GM08714 (cell line): ENCODE measurements around the gene L3MBTL4.

Experiments
- H3K4me3 ChIP-seq: fragments of 200-500 bp; sonication (Bioruptor generic); 2 replicates; pipeline ENCODE4 v1.5.1; 2014; ENCODE audit warnings: mild to moderate bottlenecking, low read length, inconsistent platforms
- ZNF274 ChIP-seq: IDR thresholded peaks from 2 replicates; pipeline ENCODE4 v1.6.1; 2012; ENCODE audit warnings: mild to moderate bottlenecking, low read depth, low read length

L3MBTL4 gene

DNA sequence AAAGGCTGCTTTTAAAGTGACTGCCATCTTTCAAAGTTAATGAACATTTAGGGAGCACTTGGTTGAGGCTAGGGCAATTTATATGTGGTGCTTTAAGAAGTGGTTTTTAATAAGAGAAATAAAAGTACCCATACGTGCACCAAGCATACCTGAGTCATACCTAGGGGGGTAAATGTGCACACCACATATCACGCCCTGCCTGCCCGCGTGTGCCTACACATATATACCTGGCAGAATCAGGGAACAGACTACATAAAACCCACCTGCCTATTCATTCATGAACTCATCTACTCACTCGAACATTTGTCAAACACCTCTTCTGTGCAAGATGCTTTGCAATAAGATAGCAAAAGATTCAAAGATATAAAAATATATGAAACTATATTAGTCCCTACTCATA lies 450.1 kb downstream of the L3MBTL4 start:
- no peak overlapping the region for H3K4me3 ChIP-seq
- TF ChIP-seq ZNF274 = no peak

DNA sequence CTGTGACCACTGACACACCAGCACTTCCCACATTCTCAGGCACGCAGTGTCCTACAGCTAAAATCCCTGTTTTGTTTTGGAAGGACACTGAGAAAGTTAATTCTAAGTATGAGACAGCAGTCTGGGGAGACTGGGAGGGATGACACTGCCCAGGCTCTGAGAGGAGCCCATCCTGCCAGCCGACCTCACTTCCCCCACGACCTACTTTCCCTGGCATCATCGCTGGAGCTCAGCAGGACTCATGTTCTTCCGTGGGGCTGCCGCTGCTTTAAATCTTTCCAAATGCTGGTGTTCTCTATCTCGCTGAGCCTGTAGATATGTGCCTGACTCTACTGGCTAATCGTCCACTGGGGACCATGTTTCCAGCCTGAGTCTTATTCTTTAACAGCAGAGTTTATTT lies 450.6 kb downstream of the L3MBTL4 start:
- no peak for TF ChIP-seq ZNF274
- H3K4me3 ChIP-seq = no peak overlapping the region

DNA sequence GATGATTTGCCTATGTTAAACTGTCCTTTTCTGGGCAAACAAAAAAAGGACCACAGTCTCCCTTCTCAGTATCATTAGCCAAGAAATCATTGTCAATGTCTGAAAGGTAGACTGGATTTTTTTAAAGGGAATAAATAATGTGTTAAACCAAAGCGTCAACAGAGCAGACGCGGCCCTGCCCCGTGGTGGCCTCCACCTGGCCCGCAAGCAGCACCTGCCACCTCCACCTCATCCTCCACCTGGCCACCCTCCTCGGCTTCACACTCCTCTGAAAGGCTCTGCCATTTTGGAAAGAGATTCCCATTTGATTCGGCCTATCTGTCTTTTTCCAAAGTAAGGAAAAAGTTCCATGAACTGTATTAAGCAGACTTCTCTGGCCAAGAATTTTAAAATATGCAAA lies 451.4 kb downstream of the L3MBTL4 start:
- H3K4me3 ChIP-seq = no peak overlapping the region
- TF ChIP-seq ZNF274 = no peak

DNA sequence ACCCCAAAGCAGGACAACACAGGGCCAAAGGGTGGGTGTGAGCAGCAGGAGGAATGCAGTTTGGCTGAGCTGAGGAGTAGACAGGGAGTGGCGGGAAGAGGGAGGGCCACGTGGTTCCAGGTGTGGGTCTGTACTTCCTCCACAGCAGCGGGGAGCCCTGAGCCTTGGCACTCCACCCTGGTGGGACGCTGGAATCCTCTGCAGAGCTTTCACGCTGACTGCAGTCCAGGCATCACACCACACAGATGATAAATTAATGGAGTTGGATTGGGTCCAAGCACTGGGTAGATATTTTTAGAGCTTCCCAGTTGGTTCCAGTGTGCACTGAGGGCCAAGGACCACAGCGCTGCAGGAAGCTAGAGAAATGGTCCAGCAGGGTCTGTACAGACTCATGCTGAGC lies 452.3 kb downstream of the L3MBTL4 start:
- TF ChIP-seq ZNF274 = no peak
- H3K4me3 ChIP-seq = no peak overlapping the region

DNA sequence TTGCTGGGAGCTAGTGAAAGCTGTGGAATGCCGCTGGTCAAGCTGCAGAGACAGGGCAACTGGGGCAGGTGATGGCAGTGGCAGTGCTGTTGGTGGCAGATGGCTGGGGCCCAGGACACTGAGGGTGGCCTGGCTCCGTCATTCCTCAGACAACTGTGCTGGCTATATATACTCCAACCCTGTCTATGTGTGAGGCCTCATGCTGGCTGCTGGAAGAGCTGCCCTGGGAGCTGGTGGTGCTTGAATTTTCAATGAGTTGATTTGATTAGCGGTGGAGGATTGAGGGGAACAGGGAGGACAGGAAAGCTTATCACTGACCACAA lies 452.9 kb downstream of the L3MBTL4 start:
- no peak for TF ChIP-seq ZNF274
- H3K4me3 ChIP-seq = no peak overlapping the region

DNA sequence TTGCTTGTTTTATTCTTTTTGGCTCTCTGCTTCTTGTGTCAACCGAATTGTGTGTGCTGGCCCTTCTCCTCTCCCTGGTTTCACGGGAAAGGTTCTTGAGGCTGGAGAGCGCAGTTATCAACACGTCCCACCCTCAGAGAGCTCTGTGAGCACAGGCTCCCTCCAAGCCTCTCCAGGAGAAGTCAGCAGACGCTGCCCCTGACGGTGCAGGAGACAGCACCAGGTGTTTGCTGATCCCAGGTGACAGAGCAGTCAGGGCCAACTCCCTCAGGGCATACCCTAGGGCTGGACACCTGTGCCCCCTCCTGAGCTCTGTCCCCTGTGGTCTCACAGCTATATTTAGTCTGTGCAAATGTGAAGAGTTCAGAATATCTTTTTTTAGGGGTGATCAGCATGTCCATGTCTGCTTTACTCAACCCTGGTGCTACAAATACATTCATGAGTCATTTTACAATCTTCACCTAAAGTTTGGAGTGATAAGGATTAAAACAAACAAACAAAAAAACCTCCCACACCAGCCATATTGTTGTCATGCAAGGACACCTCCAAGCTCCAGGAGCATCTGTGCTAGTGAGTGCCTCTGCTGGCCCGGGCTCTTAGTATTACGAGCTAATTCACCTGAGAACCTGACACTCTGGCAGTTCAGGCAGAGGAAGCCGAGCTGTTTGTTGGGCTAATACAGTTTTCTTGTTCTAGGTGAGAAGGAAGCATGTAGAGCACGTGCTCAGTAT lies 453.4 kb downstream of the L3MBTL4 start:
- TF ChIP-seq ZNF274 = no peak
- H3K4me3 ChIP-seq = no peak overlapping the region

DNA sequence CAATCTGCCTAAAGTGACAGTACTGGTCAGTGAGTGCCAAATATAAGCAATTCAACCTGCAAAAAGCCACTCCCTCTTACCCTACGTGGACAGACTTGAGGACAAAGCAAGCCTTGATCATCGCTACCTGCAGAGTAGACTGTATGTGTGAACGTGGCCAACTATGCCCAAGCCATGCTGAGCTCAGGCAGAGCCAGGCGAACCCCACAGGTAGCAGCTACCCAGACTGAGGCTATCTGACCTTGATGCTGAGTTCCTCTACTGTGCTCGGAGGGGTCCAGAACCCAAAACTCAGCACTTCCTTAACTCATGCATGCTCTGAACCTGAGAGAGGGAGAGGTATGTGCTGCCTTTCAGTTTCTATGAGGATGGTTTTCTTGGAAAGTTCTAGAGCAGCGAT lies 455.9 kb downstream of the L3MBTL4 start:
- no peak for TF ChIP-seq ZNF274

DNA sequence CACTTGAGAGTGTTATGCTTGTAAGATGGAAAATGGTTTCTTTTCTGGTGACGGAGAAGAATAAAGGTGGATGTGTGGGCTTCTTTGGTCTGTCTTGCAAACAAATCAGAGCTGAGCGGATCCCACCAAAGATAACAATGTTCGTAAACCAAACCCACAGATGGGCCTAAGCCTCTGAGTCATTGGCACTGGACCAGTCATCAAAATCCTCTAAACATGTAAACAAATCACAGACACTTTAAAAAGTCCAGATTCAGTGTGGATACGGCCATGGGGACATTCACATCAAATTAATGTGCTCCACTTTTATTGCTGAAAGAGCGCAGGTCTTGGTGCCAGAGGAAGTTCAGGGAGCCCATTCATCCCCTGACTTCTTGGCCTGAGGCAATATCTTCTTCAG lies 458.9 kb downstream of the L3MBTL4 start:
- H3K4me3 ChIP-seq = no peak overlapping the region
- TF ChIP-seq ZNF274 = no peak

More for the DNA sequence above, 455.9 kb downstream of the L3MBTL4 start:
- H3K4me3 ChIP-seq = no peak overlapping the region

DNA sequence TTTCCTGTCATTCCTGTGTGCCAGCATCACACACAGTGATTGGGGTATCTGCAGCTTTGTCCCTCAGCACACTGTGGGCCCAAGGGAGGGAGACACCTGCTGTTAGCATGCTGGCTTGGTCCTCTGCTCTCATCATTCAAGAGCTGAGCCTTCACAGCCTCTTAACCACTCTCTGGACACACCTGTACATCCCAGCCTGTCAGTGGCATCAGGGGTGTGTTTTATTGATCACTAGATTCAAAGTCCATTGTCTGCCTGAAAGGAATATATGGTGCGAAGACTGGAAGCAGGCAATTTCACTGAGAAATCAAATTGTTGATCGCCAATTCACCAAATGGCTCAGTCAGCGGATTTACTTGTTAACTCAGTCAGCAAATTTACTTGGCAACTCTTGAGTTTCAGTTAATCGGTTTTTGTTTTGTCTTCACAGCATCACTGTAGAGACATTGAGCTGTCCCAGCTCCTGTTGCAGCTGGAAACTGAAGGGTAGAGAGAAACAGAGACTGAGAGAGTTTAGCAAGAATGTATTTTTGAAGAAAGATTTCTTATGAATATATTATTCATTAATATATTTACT lies 463.1 kb downstream of the L3MBTL4 start:
- no peak for TF ChIP-seq ZNF274
- H3K4me3 ChIP-seq = no peak overlapping the region

DNA sequence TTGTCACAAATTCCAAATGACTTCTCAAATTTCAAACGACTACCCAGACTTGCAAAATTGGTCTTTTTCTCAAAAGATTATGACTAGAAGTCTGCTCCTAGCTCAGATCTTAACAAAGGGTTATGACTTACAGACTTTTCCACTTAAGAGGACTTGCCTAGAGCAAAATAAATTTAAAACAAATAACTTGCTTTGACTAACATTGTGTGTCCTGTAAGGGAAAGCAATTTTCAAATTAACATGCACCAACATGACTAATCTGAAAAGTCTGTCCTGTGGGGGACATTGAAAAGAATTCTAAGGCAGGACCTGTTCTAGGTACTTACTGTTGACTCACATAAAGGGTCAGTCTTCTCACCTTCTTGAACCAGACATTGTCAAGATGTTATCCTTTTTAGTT lies 465.9 kb downstream of the L3MBTL4 start:
- TF ChIP-seq ZNF274 = no peak
- no peak overlapping the region for H3K4me3 ChIP-seq

DNA sequence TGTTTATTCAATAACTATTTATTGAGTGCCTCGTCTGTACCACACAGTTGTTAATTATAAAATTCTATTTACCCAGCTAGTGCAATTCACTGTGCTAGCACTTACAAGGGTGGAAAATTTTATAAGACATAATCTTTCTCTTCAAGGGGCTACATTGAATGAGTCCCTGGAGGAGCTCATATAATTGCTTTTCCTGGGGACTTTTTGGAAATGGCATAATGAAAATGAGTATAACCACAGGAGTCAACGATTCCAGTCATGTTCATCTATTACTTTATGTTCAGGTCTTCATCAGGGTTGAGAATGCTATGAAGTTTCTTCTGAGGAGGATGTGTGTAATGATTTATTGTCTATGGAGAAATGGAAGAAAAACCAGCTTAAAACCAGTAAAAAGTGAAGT lies 466.5 kb downstream of the L3MBTL4 start:
- no peak for TF ChIP-seq ZNF274
- no peak overlapping the region for H3K4me3 ChIP-seq

DNA sequence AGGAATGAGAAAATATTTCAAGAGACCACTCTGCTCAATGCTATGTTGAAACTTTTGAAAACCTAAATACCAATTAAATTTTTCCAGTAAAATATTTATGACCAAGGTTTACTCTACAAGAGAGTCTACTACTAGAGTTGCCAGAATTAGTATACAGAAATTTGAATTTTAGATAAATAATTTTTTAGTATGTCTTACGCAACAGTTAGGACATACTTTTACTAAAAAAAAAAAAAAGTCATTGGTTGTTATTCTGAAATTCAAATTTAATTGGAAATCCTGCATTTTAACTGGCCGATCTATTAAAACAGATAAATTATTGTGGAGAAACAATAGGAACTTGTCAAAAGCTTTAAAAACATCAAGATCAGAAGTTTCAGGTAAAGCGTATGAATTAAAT lies 470.3 kb downstream of the L3MBTL4 start:
- no peak overlapping the region for H3K4me3 ChIP-seq
- TF ChIP-seq ZNF274 = no peak

DNA sequence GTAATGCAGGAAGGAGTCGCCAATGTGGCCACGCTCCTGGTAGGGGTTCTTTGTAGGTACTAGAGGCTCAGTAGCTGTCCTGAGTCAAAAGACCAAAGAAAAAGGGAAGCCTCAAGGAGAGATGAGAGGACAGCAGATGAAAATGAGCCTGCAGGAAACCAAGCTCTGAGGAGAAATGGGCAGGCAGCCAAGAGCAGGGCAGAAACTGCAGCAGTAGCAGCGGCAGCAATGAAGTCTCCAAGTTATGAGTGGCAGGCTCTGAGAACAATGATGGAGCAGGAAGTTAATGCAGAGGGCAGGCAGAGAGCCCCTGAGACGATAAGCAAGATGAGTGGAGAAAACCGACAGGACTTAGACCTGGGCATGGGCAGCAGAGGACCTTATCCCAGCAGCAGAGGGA lies 471.2 kb downstream of the L3MBTL4 start:
- no peak overlapping the region for H3K4me3 ChIP-seq
- TF ChIP-seq ZNF274 = no peak

DNA sequence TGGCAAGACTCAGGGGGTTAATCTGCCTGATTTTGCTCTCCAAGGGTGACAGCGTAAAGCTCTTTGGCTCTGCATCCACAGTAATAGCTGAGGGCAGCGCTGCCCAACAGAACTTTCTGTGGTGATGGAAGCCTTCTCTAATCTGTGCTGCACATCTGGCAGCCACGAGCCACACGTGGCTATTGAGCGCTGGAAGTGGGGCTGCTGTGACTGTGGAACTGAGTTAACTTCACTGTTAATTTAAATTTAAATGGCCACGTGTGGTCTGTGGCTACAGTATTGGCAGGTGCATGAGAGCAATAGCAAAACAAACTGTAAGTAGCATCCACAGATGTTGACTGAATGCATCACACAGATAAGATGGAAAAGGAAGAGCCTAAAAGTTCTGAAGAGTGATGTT lies 472.1 kb downstream of the L3MBTL4 start:
- no peak overlapping the region for H3K4me3 ChIP-seq
- no peak for TF ChIP-seq ZNF274

DNA sequence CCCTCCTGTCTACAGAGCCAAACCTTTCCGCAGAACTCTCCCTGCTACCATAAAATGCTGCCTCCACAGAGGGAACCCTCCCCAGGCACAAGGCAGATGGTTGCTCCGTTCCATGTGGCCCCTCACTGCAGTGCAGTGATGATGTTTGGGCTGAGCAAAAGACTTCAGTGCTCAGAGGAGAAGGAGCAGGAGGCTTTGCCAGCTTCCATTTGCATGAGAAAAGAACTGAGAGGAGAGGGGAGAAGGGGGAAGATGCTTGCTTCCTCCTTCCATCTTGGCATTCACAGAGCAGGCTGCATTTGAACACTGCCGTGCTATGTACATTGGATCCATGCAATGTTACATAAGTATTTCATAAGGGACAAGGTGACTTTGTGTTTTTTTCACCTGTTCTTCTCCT lies 472.8 kb downstream of the L3MBTL4 start:
- H3K4me3 ChIP-seq = no peak overlapping the region
- TF ChIP-seq ZNF274 = no peak

DNA sequence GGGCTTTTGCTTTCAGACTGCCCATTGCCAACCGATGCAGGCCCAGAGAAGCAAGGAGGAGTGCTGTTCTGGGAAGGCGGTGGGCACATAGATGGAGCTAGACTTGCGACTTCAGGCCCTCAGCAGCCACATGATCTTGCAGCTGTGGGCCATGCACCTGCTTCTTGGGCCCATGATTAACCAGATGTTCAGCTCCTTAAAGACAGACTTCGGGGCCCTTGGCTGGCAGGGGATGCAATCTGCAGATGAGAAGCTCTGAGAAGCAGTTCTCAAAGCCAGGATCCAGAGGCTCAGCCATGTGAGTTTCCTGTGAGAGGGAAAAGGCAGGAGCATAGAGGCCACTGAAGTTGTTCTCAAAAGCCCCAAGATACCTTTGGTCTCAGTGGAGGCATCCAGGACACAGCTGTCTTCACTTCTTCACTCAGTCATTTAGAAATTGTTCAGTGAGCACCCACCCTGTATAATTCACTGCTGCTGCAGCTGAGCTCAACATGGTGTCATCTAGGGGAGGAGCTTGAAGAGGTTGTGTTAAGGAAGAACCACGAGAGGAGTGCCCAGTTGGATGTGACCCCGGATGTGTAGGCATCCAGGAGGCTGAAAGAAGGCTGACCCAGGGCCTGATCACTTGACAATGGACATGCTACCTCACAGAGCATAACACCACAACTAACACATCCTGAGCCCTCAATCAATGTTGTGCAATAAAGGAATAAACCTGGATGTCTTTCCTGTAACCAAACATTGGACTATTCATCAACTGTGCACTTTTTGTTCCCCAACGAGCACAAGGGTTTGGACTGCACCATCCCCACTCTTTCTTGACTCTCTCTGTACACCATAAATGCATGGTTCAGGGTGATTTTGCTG lies 474.7 kb downstream of the L3MBTL4 start:
- TF ChIP-seq ZNF274 = no peak
- H3K4me3 ChIP-seq = no peak overlapping the region
